CD4-positive, alpha-beta T cell treated with Interleukin-6 for 4 hours (primary cell): Measurements from ENCODE around the gene GREB1.

Experiments
- DNase-seq: peaks from one replicate; pipeline ENCODE4 v3.0.0-alpha.2; 2020; ENCODE audit warnings: mixed read lengths

Gene GREB1

DNA sequence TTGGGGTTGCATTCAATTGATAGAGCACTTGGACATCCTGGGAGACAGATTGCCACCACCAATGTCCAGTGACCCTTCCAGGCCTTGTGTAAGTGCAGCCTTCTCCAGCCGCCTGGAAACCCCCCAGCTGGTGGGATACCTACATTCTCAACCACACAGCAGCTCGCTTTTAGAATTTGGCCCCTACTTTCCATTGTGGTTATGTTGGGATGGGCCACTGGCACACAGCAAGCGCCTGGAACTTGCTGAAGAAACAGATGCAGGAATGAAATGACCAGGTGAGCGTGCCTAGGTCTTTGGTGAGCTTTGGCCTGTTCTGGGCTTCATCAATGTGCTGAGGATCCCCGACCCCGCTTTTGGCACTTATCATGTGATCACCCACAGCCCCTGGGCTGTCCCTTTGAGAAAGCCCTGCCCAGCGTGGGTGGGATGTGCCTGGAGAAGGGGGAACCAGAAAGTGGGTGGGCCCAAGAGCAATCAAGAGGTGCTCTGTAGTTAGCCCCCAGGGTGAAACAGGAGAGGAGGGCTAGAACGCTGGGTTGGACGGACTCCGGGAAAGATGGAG, 152.1 kb downstream of the GREB1 start:
- DNase-seq: no peak

DNA sequence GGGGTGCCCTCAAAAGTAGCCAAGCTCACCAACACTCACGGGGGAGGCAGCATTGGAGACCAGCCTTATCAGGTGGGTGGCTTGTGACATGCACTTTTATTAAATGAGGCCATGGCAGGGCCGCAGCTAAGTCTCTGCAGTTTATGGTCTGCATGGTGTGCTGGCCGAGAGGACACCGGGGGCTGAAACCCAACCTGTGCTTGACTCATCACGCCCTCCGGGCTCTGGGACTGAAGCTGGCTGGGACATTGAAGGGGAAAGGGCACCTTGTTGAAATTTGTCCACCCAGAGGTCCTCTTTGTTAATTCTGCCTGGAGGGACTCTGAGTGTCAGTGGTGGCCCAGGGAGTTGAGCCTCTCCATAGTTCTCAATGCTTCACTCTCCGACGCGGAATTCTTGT, 153.9 kb downstream of the GREB1 start:
- DNase-seq: no peak

DNA sequence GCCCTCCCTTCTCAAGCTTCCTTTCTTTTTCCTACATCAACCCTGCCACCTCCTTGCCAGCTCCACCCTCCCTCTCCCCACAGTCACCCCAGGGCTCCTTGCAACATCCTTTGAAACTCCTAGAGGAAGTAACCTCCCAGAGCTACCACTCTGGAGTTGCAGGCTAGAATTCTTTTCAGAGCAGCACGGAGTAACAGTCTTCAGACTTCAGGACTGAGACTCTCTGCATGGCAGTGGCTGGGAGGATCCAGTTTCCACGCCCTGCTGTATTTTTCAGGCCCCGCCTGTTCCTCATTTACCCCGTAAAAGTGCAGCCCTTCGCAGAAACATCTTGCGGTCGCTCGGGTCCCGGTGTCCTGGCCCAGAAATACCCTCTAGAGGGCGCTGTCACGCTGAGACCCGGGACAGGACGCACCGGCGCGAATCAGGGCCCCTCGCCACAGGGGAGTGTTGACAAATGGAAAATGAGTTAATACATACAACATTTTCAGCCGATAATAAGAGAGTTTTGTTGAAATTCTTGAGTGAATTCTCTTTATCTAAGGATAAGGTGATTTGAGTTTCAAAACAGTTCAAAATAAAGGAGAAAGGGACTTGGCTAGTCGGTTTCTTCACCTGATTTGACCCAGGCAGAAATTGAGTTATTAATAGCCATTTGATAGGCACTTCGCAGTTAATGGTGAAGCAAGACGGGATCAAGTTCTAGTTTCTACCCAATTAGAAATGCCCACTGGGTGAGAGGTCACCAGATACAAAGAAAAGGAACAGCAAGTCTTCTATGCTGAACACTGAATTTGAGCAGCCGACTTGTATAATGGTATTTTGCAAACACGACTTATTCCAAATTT, 154.6 kb downstream of the GREB1 start:
- DNase-seq: peak; percentile 85

DNA sequence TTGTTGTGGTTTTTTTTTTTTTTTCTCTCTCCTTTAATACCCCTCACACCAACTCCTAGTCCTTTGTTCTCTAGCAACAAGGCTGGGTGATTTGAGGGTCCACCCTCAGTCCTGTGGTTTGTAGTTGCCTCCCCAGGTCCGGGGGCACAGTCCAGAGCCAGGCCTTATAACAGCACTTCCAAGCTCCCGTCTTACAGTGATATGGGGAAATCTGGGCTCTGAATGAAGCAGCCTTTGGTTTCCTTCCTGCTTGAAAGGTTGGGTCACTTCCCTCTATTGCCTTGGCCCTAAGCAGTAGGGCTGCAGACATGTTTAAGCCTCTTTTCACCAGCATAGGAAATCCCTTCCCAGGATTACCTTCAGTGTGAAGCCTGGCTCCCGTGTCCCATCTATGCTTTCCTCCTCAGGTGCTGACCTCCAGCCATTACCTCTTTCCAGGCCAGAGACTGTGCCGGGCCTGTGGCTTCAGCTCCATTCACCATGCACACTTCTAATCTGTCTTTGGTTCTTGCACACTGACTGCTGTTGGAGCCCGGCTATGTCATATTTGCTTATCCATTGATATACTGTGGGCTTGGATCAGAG, 157.3 kb downstream of the GREB1 start:
- no peak for DNase-seq
